Bronchial epithelial cell (primary cell): ENCODE data around the gene H2AZ1. TPM values are rescaled to one million over a fixed set of nuclear protein-coding genes. Genes with fewer than 3 reads are reported as not detected.

Experiments used
- DNase-seq: peaks from one replicate; pipeline ENCODE4 v3.0.0-alpha.2; 2010; ENCODE audit warnings: low read depth
- FAIRE-seq: peaks from 2 replicates; lab custom pipeline; 2011; peaks lifted over from hg19 to GRCh38; lab: Jason Lieb, UNC
- H3K27me3 ChIP-seq: 2 replicates; pipeline ENCODE4 v1.5.1; 2011; ENCODE audit warnings: low read length; ENCODE audit not compliant: control insufficient read depth, insufficient read depth
- H3K36me3 ChIP-seq: 2 replicates; pipeline ENCODE4 v1.5.1; 2011; ENCODE audit warnings: low read length; ENCODE audit not compliant: control insufficient read depth, insufficient read depth
- H3K4me3 ChIP-seq: 2 replicates; pipeline ENCODE4 v1.5.1; 2011; ENCODE audit warnings: mild to moderate bottlenecking, low read depth, low read length, control low read depth
- total RNA-seq: library from RNA; depleted of rRNA; stranded (reverse); fragments of >200 nt; gene quantifications from 2 replicates; pipeline ENCODE4 v1.2.1, GENCODE V29; 2014
- TF ChIP-seq, protein P1 (sequence below): IDR thresholded peaks from 2 replicates; pipeline ENCODE4 v1.5.1; 2011; ENCODE audit warnings: mild to moderate bottlenecking, moderate library complexity, low read length, control low read depth, inconsistent platforms; ENCODE audit not compliant: insufficient read depth, severe bottlenecking

Gene H2AZ1
- total RNA-seq, 1 donor from 2014 or later, result 276 TPM

DNA sequence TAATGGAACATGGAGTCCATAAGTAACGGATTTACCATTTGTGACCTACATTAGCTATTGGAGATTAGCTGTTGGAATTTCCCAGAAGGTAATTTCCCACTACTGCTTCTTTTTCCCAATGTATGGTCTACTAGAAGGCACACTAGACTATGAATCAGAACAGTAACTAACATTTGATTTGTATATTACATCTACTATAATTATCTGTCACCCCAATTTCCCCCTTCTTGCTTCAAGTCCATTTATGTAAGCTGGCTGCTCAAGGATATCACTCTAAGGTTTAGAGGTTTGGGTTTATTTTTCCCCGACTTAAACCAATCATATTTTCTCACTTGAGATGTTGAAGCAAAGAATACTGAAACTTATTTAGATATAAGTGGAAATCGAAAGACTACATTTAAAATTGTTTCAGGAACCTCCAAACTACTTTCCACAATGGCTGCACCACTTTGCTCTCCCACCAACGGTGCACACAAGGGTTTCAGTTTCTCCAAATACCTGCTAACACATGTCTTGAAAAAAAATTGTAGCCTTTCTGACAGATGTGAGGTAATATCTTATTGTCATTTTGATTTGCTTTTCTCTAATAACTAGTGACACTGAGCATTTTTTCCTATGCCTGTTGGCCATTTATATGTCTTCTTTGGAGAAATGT, 33.3 kb upstream of the H2AZ1 start:
- FAIRE-seq, result no peak
- TF ChIP-seq, protein P1, sequence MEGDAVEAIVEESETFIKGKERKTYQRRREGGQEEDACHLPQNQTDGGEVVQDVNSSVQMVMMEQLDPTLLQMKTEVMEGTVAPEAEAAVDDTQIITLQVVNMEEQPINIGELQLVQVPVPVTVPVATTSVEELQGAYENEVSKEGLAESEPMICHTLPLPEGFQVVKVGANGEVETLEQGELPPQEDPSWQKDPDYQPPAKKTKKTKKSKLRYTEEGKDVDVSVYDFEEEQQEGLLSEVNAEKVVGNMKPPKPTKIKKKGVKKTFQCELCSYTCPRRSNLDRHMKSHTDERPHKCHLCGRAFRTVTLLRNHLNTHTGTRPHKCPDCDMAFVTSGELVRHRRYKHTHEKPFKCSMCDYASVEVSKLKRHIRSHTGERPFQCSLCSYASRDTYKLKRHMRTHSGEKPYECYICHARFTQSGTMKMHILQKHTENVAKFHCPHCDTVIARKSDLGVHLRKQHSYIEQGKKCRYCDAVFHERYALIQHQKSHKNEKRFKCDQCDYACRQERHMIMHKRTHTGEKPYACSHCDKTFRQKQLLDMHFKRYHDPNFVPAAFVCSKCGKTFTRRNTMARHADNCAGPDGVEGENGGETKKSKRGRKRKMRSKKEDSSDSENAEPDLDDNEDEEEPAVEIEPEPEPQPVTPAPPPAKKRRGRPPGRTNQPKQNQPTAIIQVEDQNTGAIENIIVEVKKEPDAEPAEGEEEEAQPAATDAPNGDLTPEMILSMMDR, result no peak
- no peak for DNase-seq

DNA sequence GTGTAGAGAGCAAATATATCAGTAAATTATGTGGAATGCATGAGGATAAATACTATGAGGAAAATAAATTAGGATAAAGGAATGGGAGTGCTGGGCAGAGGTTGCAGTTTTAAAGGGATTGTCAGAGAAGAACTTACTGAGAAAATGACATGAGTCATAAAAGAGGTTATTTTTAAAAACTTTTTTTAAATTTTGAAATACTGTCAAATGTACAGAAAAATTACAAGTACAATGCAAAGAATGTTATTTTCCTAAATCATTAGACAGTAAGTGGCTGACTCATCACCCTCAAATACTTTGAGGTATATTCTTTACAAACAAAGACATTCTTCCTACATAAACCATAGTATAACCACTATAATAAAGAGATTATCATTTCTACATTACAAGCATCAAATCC, 29.8 kb upstream of the H2AZ1 start:
- FAIRE-seq, result no peak
- Histone ChIP-seq H3K36me3 (no peaks in the 10 kb centered on the region), H3K27me3 (no peaks in the 10 kb centered on the region), H3K4me3 (no peak overlapping the region)
- TF ChIP-seq, protein P1, result no peak
- DNase-seq, result peak; percentile 23

More for the DNA sequence above, 33.3 kb upstream of the H2AZ1 start:
- H3K27me3 ChIP-seq, result no peaks in the 10 kb centered on the region
- no peak overlapping the region for H3K4me3 ChIP-seq
- H3K36me3 ChIP-seq, result no peaks in the 10 kb centered on the region

DNA sequence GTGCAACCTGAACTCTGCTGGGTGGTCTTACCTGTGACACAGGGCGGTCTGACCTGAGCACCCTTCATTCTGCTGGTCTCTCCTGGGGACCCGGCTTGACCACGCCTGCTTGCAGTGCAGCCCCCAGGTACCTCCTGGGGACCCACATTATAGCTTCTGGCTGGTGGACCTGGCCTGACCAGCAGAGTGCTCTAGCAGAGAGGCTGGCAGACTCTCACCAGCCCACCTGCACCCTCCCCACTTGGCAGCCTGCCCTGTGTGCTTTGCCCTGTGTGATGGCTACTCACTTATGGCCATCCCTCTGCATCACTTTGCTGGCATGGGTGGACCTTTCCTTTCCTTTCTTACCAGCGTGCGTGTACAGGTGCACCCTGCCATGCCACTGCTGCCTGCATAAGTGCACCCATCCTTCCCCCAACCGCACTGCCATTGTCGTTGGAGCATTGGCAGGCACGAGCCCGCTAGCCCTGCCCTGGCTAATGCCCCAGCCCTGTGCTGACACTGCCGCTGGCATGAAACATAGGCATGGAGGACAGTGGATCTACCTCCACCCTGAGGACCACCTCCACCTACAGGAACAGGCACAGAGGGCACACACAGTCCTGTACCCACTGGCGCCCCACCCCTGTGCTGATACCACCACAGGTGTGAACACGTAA, 21.5 kb upstream of the H2AZ1 start:
- FAIRE-seq, result no peak
- Histone ChIP-seq H3K27me3 (no peaks in the 10 kb centered on the region), H3K4me3 (no peak overlapping the region), H3K36me3 (no peaks in the 10 kb centered on the region)
- no peak for DNase-seq
- TF ChIP-seq, protein P1, result no peak

DNA sequence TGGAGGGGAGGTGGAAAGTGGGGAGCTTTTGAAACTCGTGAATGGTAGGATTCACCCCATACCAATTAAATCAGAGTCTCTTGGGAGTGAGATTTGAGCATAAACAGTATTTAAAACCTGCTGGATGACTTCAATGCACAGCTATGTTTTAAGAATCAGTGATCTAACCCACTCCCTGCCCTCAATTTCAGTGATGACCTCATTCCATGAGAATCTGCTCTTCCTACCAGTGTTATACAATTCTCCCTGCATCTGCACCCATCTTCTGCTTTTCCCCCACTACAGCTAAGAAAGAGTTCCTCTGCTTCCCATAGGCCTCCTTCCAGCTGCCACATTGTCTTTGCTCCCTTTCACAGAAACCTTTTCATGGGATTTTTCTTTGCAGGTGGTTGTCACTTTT, 18.3 kb upstream of the H2AZ1 start:
- H3K27me3 ChIP-seq, result no peaks in the 10 kb centered on the region
- FAIRE-seq, result no peak
- no peak overlapping the region for H3K4me3 ChIP-seq
- no peaks in the 10 kb centered on the region for H3K36me3 ChIP-seq
- TF ChIP-seq, protein P1, result no peak
- DNase-seq, result peak; percentile 69

DNA sequence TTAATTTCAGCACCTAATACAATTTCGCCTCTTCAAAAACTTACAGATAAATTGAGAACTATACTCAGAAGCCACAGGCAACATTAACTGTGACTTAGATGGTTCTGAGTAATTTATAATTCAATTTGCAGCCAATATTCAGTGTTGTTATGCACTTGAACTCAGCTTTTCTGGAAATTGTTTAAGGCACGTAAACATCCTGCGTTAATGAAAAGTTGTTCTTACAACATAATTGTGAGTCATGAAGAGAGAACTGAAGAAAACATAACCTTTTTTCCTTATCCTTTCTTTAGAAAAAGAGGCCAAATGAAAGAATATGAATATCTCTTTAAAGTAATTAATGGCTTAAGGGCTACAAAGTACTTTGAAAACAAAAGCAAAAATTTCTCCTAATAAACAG, 16.6 kb upstream of the H2AZ1 start:
- no peaks in the 10 kb centered on the region for H3K36me3 ChIP-seq
- DNase-seq (no peak), FAIRE-seq (no peak)
- no peak overlapping the region for H3K4me3 ChIP-seq
- no peaks in the 10 kb centered on the region for H3K27me3 ChIP-seq
- TF ChIP-seq, protein P1, result no peak
